Suprapubic skin (tissue), 2 donors: ENCODE results near the gene TNS1.

ENCODE experiments used
- EP300 ChIP-seq: sonication (generic); formaldehyde crosslinking; IDR thresholded peaks from one replicate; pipeline ENCODE4 v1.6.1; 2017; ENCODE audit warnings: antibody characterized with exemption
- POLR2A ChIP-seq, 2 donors: fragments of 450-650 bp; IDR thresholded peaks; one replicate each; pipeline ENCODE4 v1.6.1; 2017; ENCODE audit warnings: antibody characterized with exemption in 2 of 2, mild to moderate bottlenecking in 2 of 2, moderate library complexity in 2 of 2

DNA sequence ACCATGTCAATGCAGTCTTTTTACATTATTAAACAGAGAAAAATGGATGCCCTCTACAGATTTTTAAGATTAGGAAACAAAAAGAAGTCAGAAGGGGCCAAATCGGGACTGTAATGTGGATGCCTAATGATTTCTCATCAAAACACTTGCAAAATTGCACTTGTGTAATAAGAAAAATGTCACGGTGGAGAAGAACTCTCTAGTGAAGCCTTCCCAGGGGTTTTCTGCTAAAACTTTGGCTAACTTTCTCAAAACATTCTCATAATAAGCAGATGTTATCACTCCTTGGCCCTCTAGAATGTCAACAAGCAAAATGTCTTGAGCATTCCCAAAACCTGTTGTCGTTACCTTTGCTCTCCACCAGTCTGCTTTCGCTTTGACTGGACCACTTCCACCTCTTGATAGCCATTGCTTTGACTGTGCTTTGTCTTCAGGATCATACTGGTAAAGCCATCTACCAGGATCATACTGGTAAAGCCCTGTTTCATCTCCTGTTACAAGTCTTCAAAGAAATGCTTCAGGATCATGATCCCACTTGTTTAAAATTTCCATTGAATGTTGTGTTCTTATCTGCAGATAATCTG is 226.8 kb downstream of the TNS1 start:
- TF ChIP-seq POLR2A (IDR thresholded peaks at IDR 0.05) (no peak), EP300 (no peak)
